ENCODE measurements around the gene OSTC. TPM values are rescaled to one million over a fixed set of nuclear protein-coding genes. Genes with fewer than 3 reads are reported as not detected.
"Not testable (repeated sequence)": the region's sequence is repeated elsewhere in the genome, so short reads cannot be mapped to it uniquely, and the experiment has no call there.

Gene OSTC
- polyA plus RNA-seq, 1 experiment: 172 TPM

GRCh38 chr4:108709722-108710121, 59.3 kb downstream of the OSTC start:
- POLR2A ChIA-PET: no interaction called here
- no peaks in the 10 kb centered on the region for H3K27me3 ChIP-seq (ENCODE audit: control insufficient read depth, insufficient read depth, low read length)
- no peak overlapping the region for H3K4me3 ChIP-seq (ENCODE audit: low read depth, low read length)
- no peak for DNase-seq (ENCODE audit: low read depth)
- CTCF ChIA-PET: no interaction called here
- no peaks in the 10 kb centered on the region for H3K36me3 ChIP-seq (ENCODE audit: control insufficient read depth, insufficient read depth, low read length)
- no peak for TF ChIP-seq CTCF (IDR thresholded peaks at IDR 0.05; ENCODE audit: insufficient read depth, low read depth, low read length)

GRCh38 chr4:108710578-108710977, 60.2 kb downstream of the OSTC start:
- H3K36me3 ChIP-seq (ENCODE audit: control insufficient read depth, insufficient read depth, low read length); CTCF ChIA-PET; POLR2A ChIA-PET; H3K4me3 ChIP-seq (ENCODE audit: low read depth, low read length); DNase-seq (ENCODE audit: low read depth); H3K27me3 ChIP-seq (ENCODE audit: control insufficient read depth, insufficient read depth, low read length): not testable (repeated sequence)

DNA sequence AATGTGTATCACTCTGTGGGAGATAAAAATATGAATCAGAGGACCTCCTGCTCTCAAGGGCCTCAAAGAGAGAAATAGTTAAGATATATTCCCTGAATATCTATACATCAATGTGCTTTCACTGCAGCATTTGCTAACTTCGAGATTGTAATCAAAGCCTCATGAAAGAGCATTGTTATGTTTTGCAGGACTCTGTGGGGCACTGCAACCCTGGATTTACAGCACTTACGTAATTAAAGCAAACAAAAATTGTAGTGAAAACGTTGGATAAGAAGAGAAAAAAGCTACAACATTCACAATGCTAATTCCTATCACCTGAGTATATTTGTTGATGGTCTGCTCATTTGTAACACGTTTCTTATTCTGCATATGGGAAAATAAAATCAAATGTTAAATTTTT, 64.5 kb downstream of the OSTC start:
- DNase-seq (ENCODE audit: low read depth): no peak
- ChIA-PET POLR2A (no interaction called here), CTCF (no interaction called here)
- no peaks in the 10 kb centered on the region; the same call in 1 of the 2 replicates for H3K27me3 ChIP-seq (ENCODE audit: control insufficient read depth, insufficient read depth, low read length)
- no peak overlapping the region for H3K4me3 ChIP-seq (ENCODE audit: low read depth, low read length)
- no peaks in the 10 kb centered on the region for H3K36me3 ChIP-seq (ENCODE audit: control insufficient read depth, insufficient read depth, low read length)
- no peak for TF ChIP-seq CTCF (IDR thresholded peaks at IDR 0.05; ENCODE audit: insufficient read depth, low read depth, low read length)

GRCh38 chr4:108716340-108716739, 65.9 kb downstream of the OSTC start:
- Histone ChIP-seq H3K4me3 (ENCODE audit: low read depth, low read length) (no peak overlapping the region), H3K27me3 (ENCODE audit: control insufficient read depth, insufficient read depth, low read length) (no peaks in the 10 kb centered on the region; the same call in 1 of the 2 replicates), H3K36me3 (ENCODE audit: control insufficient read depth, insufficient read depth, low read length) (no peaks in the 10 kb centered on the region)
- TF ChIP-seq CTCF (IDR thresholded peaks at IDR 0.05; ENCODE audit: insufficient read depth, low read depth, low read length): no peak
- DNase-seq (ENCODE audit: low read depth): no peak
- ChIA-PET POLR2A (no interaction called here), CTCF (no interaction called here)

GRCh38 chr4:108717386-108717785, 67.0 kb downstream of the OSTC start:
- no peak for DNase-seq (ENCODE audit: low read depth)
- ChIA-PET CTCF (no interaction called here), POLR2A (no interaction called here)
- Histone ChIP-seq H3K4me3 (ENCODE audit: low read depth, low read length) (no peak overlapping the region), H3K36me3 (ENCODE audit: control insufficient read depth, insufficient read depth, low read length) (no peaks in the 10 kb centered on the region), H3K27me3 (ENCODE audit: control insufficient read depth, insufficient read depth, low read length) (no peaks in the 10 kb centered on the region; the same call in 1 of the 2 replicates)
- no peak for TF ChIP-seq CTCF (IDR thresholded peaks at IDR 0.05; ENCODE audit: insufficient read depth, low read depth, low read length)

Small RNA genes lying within 50 kb of the gene (small RNA-seq; reads per million reads assigned to genes)
- gene RNU6-431P (ENCODE audit: insufficient read length, low read depth, low replicate concordance): not detected

Other genes with a start within 250 kb of the OSTC start
- gene RPL34, start 30.0 kb upstream of the OSTC start, polyA plus RNA-seq (2011; rRNA removed): 1,816 and 2,589 TPM in 2 replicates
- not detected in 2 replicates for gene ETNPPL, start 112.5 kb downstream of the OSTC start, polyA plus RNA-seq (2011; rRNA removed)

All from BJ (cell line).